CD4-positive, alpha-beta T cell treated with Interleukin-15 for 1 hour (primary cell): Measurements from ENCODE around the gene TK2.
"Not testable (repeated sequence)": the region's sequence is repeated elsewhere in the genome, so short reads cannot be mapped to it uniquely, and the experiment has no call there.

Experiments used
- DNase-seq: peaks from one replicate; pipeline ENCODE4 v3.0.0-alpha.2; 2020

Gene TK2

GRCh38 chr16:66569827-66570405, 20.0 kb upstream of the TK2 start:
- DNase-seq = no peak

GRCh38 chr16:66569131-66569530, 19.2 kb upstream of the TK2 start:
- DNase-seq = no peak

- no peak for DNase-seq
Observed at GRCh38 chr16:66568355-66568754, 18.4 kb upstream of the TK2 start.

DNA sequence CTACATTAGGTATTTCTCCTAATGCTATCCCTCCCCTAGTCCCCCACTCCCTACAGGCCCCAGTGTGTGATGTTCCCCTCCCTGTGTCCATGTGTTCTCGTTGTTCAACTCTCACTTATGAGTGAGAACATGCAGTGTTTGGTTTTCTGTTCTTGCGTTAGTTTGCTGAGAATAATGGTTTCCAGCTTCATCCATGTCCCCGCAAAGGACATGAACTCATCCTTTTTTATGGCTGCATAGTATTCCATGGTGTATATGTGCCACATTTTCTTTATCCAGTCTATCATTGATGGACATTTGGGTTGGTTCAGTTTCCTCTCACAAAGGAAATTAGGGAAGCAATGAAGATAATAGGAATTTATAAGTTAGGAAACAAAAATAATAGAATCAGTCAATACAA, 17.3 kb upstream of the TK2 start:
- not testable (repeated sequence) for DNase-seq

DNA sequence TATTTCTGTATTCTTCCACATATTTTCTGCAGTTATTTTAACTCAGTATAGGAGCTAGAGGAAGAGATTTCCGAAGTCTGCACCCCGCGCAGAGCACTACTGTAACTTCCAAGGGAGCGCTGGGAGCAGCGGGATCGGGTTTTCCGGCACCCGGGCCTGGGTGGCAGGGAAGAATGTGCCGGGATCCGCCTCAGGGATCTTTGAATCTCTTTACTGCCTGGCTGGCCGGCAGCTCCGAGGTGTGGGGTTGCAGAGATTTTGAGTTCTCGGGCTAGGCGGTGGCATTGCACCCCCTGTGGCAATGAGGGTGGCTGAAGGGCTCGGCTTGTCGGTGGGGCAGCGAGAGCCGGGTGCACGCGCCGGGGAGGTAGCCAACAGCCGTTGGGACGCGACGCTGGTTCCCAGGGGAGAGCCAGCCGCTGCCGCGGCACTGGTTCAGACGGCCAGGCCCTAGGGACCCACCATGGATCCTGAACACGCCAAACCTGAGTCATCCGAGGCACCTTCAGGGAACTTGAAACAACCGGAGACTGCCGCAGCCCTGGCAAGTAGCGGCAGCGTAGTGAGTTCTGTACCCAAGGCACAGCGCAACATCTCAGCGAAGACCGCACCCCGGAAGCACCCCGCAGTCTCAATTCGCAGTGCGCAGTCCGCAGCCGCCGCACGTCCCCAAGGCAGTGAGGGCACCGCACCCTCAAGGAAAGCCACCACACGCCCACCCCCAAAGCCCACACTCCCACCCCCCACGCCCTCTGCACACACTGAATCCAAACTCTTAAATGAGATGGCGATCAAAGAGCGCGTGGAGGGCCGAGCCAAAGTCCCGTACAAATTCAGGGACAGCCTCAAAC, 16.4 kb upstream of the TK2 start, which contains the start of gene CMTM1:
Gene CMTM1 (plus strand): TSS at position 389 of the 851 bp plus-strand sequence. CDS start 75 bp downstream, at position 464.
- DNase-seq = no peak

- DNase-seq = no peak
Observed at GRCh38 chr16:66563574-66564334, 13.8 kb upstream of the TK2 start.

DNA sequence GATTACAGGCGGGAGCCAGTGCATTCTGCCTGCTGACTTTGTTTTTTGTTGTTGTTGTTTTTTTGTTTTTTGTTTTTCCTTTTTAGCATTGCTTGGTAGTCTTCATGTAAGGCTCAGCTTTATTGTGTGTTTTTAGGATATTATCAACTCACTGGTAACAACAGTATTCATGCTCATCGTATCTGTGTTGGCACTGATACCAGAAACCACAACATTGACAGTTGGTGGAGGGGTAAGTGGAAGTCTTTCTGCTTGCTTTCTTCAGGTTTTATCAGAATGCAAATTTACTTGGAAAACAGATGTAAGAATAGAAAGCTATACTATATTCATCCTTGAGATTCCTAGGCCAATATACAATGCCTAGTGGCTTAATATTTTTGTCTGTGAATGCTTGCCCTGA, 13.1 kb upstream of the TK2 start:
- DNase-seq = no peak

GRCh38 chr16:66562409-66562808, 12.5 kb upstream of the TK2 start:
- no peak for DNase-seq

DNA sequence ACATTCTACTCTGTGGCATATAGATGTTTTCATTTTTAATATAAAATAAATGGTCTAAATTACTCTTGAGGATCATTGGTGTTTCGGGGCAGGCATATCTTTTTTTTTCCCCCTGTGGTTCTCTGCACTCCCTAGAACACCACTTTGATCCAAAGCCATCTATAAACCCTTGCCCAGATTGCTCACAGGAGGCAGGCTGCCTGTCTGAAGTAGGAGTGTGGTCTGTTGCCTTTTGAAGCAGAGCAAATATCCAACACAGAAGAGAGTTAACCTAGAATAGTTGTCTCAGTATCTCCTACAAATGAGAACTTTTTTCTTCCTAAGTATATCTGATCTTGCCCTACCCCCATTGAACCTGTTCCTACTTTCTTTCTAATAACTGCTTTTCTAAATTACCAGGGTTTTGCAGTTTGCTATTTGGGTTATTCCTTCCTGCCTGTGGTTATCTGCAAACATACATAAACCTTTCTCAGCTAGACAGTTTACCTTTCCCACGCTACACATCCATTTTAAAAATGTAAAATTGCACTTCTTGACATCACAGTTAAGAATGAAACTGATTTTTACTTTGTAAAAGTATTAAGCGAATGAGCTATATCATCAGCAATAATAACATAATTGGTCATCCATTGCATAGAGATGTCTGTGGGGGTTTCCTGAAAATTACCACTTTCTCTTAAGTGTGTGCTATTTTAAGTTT, 11.6 kb upstream of the TK2 start:
- no peak for DNase-seq

GRCh38 chr16:66560107-66560506, 10.2 kb upstream of the TK2 start:
- no peak for DNase-seq

DNA sequence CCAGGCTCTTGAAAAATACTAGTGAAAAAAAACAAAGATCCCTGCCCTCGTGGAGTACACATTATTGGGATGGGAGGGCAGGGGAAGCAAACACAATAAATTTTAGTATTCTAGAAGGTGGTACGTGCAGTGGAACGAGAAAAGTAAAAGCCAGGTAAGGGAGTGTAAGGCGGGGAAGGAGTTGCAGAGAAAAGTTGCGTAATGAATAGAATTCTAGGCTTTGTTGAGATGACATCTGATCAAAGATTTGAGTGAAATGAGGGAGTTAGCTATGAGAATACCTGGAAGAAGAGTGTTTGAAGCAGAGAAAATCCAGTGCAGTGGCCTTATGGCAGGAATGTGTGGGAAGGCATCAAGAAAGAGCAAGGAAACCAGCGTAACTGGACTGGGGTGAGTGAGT, 4.6 kb upstream of the TK2 start:
- no peak for DNase-seq

DNA sequence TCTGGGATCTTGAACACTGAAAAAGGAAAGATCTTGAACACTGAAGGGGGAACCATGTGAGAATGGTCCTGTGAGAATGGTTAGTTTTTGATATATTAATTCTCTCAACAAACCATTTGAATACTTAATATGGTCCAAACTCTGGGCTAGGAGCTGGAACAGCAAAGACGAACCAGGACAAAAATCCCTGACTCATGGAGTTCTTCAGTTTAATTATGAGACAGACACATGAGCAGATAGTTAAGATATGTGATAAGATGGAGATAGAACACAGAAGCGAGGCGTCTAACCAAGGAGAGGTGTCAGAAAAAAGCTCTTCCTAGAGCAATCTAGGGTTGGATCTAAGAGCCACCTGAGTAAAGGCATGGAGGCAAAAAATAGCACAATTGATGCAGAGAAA, 4.1 kb upstream of the TK2 start:
- DNase-seq = no peak

- peak; percentile 19 for DNase-seq
Observed at GRCh38 chr16:66553223-66553622, 3.3 kb upstream of the TK2 start.

GRCh38 chr16:66552286-66553177, 2.6 kb upstream of the TK2 start, which contains the start of gene CKLF:
Gene CKLF, plus strand, starts transcription at chr16:66552576. Its CDS starts 140 bp downstream, at chr16:66552716.
- peak; percentile 94 for DNase-seq

DNA sequence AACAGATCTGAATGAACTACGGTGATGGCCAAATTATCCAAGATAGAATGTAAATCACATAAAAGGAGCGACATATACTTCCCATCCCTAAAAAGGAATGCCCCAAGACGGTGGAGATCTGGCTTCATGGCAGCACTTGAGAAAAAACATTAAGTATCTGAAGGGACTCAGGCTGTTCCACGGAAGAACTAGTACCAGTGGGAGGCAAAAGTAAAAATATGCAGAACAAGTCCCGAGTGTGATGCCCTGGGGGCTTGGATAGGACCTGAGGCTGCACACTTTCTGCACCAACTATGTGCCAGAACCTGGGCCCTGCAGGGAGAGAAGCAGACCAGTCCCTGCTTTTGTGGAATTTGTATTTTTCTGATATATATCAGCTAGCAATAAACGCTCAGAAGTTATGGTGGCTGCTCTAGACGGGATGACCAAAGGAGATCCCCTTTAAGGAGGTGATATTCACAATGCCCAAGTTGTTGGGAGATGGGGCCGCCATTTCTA, 1.9 kb upstream of the TK2 start:
- no peak for DNase-seq

DNA sequence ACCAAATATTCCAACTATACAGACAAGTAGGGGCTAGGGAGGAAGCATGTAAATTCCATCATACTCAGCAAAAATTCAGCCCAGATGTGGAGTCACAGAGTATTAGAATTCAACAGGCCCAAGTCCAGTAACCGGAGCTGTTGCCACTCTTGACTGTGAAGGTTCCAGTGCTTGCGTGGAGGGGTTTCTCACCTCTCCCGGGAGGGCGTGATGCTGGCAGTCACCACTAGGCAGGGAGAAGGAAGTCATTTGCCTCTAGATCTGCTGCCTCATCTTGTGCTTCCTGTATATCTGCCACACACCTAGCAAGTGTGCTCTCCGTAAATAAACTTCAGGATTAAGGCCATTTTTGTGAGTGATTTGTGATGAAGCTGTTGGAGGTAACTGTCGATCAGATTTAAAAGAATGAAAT, 1.4 kb upstream of the TK2 start:
- peak; percentile 68 for DNase-seq

DNA sequence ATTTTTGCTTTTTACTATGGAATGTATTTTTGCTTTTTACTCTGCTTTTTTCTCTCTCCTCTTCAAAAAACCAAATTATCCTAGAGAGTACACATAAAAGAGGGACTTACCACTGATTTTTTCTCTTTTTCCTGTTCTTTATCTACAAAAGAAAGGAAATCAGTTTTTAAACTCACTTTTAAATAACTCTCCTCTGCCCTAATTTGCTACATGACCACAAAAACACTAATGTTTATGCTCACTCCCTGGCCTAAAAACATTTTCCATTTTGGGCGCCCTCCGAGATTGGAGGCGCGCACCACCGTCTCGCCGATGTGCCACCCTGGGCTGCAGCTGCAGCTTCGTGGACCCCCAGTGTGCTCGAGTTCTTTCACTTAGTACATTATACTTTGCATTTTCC, 1.1 kb downstream of the TK2 start:
- DNase-seq = no peak

DNA sequence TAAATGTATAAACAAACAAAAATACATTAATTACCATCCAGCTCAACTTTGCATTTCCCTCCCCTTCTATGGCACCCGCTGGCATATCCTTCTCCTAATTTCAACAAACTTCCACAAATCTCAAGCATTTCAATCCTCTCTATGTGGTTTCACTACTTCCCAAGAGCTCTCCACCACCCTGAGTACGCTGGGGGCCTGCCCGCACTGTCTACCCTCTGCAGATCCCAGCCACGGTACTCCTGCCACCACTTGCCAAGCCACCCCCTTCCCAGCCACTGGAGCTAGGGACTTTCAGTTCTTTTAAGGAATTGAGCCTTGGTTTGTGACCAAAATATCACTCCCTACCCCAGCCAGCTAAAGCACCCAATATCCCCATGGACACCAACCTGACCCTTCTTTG, 1.9 kb downstream of the TK2 start:
- no peak for DNase-seq

DNA sequence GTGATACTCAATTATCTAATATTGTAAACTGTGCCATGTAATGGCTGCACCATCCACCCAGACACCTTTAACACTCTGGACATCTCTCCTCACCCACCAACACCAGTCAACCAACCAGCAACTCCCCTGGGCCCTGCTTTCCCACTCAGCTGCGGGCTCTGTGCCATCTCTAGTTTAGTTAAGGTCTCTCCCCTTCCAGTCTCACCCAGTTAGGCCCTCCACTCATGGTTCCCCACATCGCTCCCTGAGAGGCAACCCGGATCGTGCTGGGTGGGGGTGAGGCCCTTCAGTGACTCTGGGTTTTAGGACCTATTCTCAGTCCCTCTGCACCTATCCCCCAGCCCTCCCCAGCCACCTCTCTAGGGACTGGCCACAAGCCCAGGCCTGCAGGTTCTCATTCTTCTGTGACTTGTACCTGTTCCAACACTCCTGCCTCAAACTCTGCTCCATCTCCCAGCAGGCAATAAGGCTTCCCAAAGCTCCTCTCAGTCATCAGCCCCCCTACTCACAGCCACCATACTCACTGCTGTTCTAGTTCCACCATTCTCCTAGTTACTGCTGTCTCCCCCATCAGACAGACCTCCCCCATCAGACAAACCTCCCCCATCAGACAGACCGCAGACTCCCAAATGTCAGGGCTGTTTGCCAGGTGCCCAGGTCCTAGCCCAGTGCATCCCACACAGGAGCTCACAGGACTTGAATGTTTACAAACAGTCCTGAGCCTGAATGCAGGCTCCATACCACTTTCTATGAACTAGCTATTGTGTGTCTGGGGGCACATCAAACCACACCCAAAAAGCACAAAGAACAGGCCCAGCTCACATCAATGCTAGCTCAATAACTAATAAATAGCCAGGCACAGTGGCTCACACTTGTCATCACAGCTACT, 2.6 kb downstream of the TK2 start:
- DNase-seq = no peak

GRCh38 chr16:66544016-66544757, 5.7 kb downstream of the TK2 start:
- no peak for DNase-seq
